SK-N-DZ (cell line): Measurements from ENCODE around the gene NUP153.
A peak's percentile ranks its signal among the peaks of the same experiment; 100 is the strongest.
"Not testable (repeated sequence)": the region's sequence is repeated elsewhere in the genome, so short reads cannot be mapped to it uniquely, and the experiment has no call there.

Experiments used
- DNase-seq: peaks from one replicate; pipeline ENCODE4 v3.0.0-alpha.2; 2015; ENCODE audit warnings: low spot score

The NUP153 gene

DNA sequence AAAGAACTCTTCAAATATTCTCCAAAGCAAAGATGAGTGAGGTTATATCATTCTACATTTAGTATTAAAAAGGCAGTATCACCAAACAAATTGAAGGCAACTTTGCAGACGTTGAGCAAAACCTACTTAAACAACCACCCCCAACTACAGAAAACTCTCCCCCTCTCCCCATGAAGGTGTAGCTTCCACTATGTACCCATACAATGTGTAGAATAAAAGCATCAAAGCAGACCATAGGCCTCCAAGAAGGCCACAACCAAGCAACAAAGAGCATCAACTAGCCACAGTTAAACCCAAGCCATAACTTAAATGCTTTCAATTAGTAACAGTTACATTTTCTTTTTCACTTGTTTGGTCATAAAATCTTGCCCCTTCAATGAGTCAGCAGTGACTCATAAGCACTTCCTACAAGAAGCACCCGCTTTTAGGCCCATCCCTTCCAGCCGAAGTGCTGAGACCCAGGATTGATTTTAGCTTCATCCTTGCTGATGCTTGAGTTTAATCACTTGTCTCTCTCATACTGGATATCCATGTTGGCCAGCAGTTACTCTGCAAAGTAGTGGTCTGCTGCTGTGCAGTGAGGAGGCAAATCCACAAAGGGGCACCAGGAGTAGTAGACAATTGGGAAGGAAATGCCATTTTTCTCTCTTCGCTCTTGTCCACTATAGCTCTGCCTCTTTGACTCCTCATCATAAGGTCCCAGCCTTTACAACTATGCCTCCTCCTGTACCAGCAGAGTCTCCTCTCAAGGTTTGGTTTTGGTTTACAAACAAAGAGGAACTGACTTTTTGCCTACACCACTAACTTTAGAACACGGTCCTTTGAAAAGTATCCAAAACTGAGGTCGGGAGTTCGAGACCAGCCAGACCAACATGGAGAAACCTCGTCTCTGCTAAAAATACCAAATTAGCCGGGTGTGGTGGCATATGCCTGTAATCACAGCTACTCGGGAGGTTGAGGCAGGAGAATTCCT lies 8.4 kb upstream of the NUP153 start:
- no peak for DNase-seq

DNA sequence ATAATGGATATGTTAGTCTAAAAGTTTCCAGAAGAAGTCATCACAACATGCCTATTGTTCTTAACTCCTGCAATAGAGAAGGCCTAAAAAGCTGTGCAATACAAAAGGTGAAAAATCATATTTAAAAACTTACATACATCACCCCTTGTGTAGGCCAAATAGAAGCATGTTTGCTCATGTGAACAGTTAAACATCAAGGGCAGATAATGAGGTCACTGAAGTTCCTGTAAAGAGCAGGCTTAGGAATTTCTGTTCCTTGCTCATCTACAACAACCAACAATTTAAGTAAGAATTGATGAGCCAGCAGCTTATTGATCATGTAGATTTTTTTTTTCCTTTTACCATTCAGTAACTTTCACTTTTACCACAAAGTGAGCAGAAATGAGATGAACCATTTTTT lies 7.5 kb upstream of the NUP153 start:
- no peak for DNase-seq

DNA sequence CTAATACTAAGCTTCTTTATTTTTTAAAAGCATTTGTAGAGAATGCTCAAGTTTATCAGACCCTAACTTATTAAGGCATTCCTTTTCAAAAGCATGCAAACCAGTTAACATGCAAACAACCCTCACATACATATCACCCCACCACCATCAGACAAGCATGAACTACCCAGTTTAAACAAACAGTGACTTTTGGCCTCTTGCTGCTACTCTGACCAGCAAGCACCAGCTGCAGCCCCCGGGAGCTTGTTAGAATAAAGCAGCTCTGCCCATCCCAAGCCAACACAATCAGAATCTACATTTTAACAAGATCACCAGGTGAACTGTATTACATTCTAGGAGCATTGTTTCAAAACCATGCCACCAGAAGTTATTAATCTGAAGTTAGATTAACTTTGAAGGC lies 5.9 kb upstream of the NUP153 start:
- DNase-seq, result no peak

DNA sequence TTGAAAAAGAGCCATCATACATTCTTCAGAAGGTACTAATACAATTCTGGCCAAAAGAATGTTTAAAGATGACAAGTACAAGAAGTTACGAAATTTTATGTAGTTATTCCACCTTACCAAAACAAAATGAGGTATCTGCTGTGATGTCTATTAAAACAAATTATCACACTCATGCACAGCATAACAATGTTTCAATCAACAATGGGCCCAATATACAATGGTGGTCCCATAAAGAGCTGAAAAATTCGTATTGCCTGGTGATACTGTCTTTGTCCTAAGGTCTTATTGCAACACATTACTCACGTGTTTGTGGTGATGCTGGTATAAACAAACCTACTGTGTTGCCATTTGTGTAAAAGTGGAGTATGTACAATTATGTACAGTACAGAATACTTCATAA lies 3.6 kb upstream of the NUP153 start:
- DNase-seq, result no peak

DNA sequence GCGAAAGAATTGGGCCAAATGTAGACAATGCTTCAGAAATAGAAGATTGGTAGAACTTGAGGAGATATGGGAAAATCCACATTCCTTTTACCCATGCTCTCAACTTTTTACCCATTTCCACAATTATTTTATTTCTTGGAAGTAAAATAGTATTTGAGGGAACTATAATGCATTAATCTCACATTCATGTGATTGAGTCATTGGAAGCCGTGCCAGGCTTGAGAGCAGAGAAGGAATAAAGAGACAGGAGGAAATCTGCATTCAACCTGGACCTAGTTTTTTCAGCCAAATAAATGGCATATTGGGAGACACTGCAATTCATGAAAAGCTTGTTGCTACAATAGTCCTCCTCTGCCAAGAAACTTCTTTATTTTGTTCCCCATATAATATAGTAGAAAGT lies 2.8 kb upstream of the NUP153 start:
- DNase-seq, result no peak

DNA sequence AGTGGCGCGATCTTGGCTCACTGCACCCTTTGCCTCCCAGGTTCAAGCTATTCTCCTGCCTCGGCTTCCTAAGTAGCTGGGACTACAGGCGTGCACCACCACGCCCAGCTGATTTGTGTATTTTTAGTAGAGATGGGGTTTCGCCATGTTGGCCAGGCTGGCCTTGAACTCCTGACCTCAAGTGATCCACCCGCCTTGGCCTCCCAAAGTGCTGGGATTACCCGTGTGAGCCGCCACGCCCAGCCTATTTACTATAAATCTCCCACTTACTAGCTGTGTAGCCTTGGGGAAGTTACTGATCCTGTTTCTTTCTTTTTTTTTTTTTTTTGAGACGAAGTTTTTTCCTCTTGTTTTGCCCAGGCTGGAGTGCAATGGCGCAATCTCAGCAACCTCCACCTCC lies 1.3 kb upstream of the NUP153 start:
- not testable (repeated sequence) for DNase-seq

DNA sequence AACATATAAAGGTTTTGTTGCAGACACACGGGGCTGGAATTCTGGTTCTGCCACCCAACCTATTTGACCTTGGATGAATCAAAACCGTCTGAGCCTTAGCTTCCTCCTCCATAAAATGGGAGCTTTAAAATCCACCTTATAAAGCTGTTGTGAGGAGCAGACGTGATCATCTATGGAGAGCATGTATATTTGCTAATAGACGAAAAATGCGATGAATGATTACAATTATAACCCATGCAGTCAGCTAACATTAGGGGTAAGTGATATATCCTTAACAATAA lies 586 bp upstream of the NUP153 start:
- DNase-seq, result no peak

DNA sequence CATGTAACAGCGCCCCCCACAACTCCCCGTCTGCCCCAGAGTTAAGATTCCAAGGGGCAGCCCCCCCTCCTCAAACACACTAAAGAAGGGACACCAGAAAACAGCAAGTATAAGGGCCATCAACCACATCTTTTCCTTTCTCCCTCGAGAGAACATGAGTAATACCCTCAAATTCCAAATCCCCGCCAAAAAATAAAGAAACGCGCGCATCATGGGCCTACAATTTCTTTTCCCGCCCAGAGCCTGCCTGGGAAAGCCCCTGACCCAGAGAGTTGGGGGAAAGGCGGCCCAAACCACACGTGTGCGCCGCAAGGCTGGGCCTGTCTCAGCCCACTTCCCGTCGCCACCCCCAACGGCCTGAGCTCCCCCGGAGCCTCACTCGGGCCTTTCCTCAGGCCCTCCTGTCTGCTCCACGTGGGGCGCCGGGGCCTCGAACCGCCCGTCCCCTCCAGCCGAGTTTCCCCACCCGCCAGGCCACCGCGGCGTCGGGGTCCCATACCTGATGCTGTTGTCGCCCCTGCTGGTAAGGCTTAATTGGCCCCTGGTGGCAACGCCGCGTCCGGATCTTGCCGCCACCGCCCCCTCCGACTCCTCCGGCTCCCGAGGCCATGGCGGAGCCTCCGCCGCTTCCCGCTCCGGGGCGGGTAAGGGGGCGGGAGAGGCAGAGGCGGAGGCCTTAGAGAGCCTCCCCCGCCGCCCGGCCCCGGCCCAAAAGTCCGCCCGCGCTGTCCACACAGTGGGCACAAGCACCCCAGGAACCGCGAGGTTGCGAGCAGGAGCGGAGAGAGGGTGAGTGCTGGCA lies 746 bp downstream of the NUP153 start:
- peak; percentile 65 for DNase-seq

DNA sequence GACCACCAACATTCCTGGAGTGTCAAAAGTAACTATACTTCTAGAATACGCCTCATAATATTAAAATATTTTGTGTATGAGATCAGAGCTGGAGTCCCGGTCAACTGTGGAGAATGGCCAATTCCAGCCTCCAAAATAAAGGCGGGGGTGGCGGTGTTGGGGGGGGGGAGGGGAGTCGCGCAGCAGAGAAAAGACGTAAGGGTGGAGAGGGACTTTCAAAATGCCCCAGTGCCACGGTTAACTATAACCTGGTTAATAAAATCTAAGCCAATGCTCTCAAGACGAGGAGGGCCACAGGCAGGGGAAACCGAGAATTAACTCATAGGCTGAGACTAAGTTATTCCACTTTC lies 1.3 kb downstream of the NUP153 start:
- no peak for DNase-seq

DNA sequence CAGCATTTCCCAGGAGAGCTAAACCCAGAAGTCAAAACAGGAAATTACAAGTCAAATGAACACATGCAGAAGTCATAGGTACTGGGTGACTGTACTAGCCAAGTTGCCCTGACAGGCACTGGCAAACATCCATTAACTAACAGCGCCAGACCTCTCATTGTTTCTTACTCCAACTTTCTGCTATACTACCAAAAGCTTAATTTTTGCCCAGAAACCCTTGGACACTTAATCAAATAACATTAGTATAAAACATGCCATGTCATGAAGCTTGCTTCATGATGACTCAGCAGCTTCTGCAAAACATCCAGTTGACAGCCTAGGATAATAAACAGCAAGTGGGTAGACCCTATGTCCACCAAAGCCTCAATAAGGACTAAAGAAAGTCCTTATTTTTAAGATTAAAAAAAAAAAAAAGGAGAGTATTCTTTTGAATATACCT lies 3.5 kb downstream of the NUP153 start:
- peak; percentile 62 for DNase-seq

DNA sequence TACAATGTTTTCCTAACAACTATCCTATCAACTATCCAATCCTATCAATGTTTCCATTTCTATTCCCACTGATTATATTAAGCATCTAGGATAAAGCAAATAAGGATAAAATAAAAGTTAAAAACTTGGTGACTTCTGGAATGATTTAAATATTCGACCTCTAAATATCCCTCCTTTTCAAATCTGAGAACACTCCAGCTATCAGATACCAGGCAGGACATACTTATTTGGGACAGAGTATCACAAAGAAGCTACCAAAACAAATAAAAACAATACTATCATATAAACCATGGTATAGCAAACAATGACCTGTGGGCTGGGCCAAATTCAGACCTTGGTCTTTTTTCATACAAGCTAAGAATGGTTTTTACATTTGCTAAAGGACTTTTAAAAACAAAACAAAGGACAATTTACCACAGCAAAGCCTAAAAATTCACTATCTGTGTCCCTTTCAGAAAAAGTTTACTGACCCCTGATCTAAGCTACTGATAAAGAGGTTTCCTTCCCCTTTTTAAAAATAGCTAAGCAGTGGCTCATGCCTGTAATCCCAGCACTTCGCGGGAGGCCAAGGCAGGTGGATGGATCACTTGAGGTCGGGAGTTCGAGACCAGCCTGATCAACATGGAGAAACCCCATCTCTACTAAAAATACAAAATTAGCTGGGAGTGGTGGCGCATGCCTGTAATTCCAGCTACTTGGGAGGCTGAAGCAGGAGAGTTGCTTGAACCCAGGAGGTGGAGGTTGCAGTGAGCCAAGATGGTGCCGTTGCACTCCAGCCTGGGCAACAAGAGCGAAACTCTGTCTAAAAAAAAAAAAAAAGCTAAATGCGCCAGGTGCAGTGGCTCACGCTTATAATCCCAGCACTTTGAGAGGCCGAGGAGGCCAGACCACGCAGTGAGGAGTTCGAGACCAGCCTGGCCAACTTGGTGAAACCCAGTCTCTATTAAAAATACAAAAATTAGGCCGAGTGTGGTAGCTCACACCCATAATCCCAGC lies 6.0 kb downstream of the NUP153 start:
- DNase-seq, result no peak

DNA sequence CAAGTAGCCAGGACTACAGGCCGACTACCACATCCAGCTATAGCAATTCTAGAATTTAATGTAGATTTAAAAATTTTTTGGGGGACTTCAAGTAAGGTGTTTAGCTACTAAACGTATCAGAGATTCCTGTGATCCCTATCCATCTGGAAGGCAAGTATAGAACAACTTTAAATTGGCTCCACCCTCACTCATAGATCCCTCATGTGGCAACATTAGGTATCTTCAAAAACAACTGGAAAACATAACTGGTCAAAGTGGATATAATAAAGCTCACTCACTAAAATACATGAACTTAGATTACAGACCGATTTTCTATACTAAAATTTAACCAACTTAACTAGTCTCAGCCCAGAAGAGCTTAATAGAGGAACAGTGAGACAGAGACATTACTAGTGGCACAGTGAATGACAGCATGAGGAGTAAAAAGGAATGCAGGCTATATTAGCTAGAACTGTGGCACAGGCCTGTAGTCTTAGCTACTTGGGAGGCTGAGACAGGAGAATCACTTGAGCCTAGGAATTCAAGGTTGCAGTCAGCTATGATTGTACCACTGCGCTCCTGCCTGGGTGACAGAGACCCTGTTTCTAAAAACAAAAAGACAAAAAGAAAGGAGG lies 14.7 kb downstream of the NUP153 start:
- no peak for DNase-seq

DNA sequence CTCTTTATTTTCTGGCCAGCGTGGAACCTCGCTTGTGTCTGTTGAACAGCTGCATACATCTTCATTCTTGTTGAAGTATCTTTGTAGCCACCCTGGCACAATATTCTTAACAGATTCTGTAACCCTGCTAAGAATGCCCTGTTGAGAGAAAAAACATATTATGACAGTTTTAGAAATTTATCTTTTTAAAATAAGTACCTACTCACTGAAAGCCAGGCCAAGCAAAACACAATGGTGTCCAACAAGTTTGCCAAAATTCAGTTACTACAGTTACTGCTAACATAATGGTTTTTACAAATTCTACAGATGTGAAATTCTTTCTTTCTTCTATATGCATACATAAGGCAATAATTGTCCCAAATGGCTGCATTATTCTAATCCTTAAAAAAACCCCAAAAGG lies 18.2 kb downstream of the NUP153 start:
- no peak for DNase-seq

DNA sequence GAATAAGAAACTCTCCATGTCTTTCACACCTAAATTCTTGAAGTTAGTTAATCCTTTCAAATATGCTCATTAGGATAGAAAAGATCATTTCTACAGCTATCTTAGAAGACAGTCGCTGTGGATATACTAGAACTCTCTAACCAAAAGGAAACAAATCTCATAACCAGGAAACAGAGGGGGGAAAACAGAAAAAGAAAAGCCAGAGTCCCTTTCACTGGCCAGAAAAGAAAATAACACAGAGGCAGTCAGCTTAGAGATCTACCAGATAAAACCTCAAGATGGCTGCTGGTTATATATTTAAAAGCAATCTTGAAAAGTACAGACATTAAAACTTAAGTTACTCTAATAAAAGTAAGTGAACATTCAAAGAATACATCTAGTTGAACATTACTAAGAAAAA lies 19.6 kb downstream of the NUP153 start:
- no peak for DNase-seq

DNA sequence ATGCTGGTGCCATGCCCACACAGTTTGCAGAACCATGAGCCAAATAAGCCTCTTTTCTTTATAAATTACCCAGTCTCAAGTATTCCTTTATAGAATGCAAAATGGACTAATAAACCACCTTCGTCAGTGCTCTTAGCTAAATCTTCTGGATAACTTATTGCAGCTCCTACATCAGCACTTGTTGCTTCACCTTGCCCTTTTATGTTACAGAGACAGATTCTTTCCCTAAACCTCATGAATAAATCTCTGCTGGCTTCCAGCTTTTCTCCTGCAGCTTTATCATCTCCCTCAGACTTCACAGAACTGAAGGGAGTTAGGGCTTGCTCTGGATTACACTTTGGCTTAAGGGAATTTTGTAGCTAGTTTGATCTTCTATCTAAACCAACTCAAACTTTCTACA lies 22.6 kb downstream of the NUP153 start:
- DNase-seq, result no peak

DNA sequence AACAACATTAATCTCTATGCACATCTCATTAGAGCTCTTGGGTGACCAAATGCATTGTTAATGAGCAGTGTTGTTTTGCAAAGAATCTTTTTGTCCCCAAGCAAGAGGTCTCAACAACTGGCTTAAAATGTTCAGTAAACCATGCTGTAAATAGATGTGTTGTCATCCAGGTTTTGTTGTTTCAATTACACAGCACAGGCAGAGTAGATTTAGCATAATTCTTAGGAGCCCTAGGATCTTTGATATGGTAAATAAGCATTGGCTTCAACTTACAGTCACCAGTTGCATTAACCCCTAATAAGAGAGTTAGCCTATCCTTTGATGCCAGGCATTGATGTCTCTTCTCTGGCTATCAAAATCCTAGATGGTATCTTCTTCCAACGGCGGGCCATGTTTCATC lies 23.3 kb downstream of the NUP153 start:
- no peak for DNase-seq

DNA sequence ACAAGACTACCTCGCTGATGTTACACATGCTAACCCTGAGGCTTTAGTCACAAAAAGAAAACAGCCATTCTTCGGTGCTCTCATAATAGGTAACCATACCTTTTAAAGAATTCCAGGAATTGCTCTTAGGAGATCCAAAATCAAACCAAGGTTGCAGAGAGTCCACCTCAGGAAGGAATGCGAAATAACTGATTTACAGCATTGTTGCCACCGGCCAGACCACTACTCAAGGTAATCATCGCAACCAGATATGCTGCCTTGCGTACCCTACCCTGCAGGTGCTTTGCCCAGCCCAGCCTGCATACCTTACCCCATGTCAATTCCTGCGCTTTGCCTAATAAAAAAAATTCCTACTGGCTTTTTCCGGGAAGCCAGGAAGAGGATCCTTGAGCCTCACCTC lies 27.0 kb downstream of the NUP153 start:
- DNase-seq, result no peak

DNA sequence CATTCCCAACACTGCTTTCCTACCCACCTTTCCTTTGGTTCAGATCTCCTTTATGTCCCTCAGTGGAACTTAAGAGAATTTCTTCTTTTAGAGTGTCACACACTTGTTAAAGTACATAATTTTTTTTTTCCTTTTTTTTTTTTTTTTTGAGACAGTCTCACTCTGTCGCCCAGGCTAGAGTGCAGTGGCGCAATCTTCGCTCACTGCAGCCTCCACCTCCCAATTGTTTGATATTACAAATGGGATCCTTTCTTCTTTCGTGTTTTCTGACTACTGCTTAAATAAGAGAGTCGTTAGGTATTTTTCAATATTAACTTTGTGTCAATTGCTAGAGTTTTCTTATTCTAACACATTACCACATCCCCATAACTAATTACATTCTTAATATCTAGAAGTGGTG lies 29.1 kb downstream of the NUP153 start:
- no peak for DNase-seq

DNA sequence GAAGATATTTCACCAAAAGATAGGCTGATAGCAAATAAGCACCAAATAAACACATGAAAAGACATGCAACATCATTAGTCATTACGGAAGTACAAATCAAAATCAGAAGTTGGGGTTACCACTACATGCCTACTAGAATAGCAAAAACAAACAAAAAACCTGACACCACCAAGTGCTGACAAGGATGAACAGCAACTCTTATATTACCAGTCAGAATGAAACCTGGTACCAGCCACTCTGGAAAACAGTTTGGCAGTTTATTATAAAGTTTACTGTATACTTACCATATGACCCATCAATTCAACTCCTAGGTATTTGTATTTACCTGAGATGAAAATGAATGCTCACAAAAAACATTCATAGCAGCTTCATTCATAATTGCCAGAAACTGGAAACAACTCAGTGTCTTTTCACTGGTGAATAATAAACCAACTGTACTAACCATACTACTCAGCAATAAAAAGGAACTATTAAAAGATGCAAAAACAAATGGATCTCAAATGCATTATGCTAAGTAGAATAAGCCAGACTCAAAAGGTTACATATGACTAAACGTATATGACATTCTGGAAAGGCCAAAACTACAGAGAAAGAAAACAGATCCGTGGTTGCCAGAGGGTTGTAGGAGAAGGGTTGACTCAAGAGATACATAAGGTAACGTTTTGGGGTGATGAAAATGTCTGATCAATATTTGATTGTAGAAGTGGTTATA lies 33.0 kb downstream of the NUP153 start:
- no peak for DNase-seq

DNA sequence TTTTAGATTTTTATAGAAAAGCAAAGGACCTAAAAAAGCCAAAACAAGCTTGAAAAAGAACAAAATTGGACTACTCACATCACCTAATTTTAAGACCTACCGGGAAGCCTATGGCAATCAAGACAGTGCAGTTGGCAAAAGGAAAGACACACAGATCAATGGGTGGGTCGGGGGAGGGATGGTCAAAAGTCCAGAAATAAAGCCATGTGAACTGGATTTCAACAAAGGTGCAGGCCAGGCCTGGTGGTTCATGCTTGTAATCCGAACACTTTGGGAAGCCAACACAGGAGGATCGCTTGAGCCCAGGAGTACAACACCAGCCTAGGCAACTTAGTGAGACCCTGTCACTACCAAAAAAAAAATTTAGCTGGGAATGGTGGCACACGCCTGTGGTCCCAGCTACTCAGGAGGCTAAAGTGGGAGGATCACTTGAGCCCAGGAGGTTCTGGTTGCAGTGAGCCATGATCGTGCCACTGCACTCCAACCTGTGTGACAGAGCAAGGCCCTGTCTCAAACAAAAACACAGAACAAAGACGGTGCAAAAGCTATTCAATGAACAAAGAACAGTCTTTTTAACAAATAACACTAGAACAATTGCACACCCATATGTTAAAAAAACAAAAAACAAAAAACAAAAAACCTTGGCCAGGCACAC lies 34.5 kb downstream of the NUP153 start:
- no peak for DNase-seq
